Measurements from ENCODE around the gene OASL.
A peak's percentile ranks its signal among the peaks of the same experiment; 100 is the strongest.
"Not testable (repeated sequence)": the region's sequence is repeated elsewhere in the genome, so short reads cannot be mapped to it uniquely, and the experiment has no call there.

Gene OASL, protein sequence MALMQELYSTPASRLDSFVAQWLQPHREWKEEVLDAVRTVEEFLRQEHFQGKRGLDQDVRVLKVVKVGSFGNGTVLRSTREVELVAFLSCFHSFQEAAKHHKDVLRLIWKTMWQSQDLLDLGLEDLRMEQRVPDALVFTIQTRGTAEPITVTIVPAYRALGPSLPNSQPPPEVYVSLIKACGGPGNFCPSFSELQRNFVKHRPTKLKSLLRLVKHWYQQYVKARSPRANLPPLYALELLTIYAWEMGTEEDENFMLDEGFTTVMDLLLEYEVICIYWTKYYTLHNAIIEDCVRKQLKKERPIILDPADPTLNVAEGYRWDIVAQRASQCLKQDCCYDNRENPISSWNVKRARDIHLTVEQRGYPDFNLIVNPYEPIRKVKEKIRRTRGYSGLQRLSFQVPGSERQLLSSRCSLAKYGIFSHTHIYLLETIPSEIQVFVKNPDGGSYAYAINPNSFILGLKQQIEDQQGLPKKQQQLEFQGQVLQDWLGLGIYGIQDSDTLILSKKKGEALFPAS

GRCh38 chr12:121038861-121039668 lies at the start of gene OASL:
OASL (minus strand) TSS chr12:121039246; CDS start chr12:121038971, 275 bp downstream.
- FAIRE-seq: peak; percentile 96

DNA sequence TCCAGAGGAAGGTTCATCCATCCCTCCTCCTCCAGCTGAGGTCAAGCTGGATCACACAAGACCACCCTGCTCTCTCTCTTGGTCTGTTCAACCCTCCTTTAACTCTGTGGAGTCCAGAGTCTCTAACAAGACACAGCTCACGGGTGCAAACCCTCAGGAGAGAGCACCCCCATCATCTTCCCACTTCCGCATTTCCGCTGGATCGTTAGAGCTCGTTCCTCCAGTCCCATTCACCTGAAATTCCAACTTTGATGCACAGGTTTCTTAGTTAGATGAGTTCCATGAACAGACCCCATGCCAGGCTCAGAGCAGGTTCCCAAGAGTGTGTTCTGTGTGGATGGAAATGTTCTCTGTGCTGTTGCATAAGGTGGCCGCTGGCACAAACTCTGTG lies 49.1 kb upstream of the OASL start:
- DNase-seq (ENCODE audit: insufficient read length, low spot score) (no peak), FAIRE-seq (no peak)

More at GRCh38 chr12:121038861-121039668, at the start of gene OASL:
- DNase-seq (ENCODE audit: insufficient read length, low spot score): peak; percentile 54

DNA sequence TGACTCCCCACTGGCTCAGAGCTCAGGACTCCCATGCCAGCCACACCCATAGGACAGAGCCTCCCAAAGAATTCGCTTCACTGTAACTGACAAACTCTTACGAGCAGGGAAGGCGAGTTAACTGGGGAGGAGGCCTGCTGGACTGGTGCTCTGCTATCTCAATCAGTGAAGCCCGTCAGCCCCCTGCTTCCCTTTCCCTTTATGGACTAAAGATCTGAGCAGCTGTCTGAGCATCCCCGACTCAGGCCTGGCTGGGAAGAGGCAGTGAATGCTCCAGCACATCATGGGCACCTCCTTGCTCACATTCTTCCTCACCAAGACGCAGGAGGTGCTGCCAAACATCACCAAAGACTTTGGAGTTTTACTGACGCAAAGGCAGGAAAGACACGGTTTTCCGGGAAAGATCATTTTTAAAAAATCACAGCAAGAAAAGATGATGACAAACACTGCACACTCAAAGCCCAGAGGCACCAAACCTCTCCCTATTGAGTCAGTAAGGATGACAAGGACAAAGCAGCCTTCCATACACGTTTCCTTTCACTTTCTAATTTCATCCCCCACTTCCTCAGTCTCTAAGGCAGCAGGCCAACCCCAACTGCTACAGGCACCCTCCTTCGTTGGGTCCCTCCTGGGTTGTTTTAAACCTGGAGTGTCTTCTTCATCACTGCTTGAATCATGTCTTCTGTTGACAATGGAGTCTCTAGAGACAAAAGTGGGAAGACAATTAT lies 48.6 kb upstream of the OASL start:
- no peak for FAIRE-seq
- peak; percentile 34 for DNase-seq (ENCODE audit: insufficient read length, low spot score)

DNA sequence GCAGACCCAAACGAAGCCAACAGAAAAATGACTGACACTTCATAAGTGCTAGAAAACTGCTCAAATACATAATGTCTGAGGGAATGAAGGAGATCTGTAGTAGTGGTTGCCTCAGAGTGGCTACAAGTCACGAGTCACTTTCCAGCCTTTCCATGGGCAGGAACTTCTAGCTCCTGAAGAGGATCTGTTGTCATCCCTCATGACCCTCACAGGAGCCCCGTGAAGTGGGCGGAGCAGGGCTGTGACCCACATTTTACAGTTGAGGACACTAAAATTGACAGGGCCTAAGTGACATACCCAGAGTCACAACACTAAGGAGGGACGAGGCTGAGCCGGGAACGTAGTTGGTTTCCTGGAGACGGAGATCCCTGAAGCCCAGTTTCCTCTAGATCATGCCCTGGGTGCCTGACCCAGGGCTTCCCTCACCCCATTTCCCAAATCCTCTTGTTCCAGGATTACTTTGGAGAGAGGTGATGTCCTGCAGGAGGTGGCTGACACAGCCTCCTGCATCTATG lies 47.8 kb upstream of the OASL start:
- FAIRE-seq: no peak
- no peak for DNase-seq (ENCODE audit: insufficient read length, low spot score)

DNA sequence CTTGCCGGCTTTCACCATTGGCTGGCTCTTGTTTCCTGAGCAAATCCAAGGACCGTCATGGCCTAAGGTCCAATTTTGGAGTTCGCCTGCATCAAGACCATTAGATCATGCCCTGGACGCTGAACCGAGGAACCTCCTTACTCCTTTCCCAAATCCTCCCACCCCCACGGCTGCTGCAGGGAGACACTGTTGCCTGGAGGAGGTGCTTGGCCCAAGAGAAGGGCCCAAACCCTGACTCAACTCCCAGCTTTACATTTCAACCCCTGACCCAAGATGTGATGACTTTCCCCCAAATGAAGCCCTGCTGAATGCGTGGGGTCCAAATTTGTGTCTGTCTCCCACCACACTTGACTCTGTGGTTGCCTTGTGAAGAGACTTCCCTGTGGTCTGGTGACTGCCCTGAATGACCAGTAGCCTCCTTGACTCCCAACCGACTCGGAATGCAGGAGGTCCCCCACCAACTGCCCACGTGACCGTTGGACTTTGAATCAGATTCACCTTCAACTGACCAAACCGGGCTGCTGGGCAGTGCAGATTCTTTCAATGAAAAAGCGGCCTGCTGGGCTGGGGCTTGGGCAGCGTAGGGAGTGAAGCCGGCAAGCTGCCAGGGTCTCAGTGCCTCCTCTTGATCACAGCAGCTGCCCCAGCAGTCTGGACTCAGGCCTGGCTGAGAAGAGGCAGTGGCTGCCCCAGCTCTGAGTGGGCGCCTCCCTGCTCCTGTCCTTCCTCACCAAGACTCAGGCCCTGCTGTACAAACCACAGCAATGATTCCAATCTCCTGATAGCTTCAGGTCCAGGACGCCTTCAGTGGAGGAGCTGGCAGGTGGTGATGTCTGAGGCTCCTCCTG lies 46.7 kb upstream of the OASL start:
- FAIRE-seq: no peak
- DNase-seq (ENCODE audit: insufficient read length, low spot score): no peak

DNA sequence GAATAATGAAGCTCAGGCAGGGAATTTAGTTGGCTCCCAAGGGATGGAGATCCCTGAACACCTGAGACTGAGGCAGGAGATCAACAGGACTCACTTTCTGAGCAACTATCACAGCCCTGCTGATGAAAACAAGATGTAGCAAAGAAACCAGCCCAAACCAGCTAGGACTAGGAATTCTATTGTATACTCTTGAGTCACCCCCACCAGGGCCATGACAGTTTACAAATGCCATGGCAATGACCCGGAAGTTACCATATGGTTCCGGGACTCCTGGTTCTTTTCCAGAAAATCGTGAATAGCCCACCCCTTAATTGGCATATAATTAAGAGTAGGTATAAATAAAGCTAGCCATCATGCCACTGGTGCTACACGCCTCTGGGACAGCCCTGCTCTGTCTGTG lies 46.0 kb upstream of the OASL start:
- no peak for FAIRE-seq

DNA sequence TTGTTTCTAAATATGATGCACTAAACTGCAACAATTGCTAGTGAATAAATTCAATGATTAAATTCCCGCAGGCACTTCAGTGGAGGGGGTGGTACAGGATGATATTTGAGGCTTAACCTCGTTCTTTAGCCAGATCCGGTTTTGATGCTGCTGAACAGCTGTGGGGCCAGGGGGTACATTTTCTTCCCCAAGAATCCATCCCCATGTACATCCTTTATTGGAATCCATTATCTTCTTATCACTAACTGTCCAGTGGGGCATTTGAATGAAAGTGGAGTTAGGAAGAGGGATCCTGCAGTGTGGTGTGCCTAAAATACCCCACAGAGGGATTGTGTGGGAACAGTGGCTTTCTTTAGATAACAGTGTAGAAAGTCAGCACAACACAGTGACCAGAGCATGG lies 45.2 kb upstream of the OASL start:
- DNase-seq (ENCODE audit: insufficient read length, low spot score): no peak
- no peak for FAIRE-seq

More for the DNA sequence above, 46.0 kb upstream of the OASL start:
- no peak for DNase-seq (ENCODE audit: insufficient read length, low spot score)

DNA sequence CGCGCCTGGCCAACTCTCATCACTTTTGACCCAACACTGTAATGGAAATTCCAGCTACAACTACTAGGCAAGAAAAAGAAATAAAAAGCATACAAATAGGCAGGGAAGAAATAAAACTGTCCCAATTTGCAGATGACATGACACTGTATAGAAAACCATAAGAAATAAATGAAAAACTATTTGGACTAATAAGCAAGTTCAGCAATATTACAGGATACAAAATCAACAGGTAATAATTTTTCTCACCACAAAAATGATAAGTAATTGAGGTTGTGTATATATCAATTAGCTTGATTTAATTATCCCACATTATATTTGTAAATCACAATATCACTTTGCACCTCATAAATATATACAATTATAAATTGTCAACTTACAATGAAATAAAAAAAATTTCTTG lies 41.9 kb upstream of the OASL start:
- no peak for DNase-seq (ENCODE audit: insufficient read length, low spot score)
- FAIRE-seq: no peak

DNA sequence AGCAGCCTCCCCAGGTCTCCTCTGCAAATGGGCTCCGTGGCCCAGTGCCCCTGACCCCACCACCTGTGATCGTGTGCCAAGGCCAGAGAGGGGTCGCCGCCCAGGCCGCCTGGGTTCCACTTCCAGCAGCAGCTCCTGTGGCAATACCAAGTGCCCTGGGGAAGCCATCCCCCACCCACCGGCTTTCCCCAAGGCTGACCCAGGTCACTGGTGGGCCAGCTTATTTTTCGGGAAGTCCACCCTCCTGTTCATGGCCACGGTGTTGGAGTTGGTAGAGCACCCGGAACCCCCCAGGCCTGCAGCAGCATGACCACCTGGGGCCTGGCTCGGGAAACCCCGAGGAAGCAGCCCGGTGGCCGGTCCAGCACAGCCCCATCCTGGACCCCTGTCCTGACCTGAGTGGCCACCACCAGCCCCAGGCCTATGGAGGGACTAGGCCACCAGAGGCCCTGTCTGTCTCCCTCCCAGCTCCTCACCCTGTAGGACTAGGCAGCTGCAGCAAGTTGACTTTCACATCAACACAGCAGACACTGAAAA lies 40.8 kb upstream of the OASL start:
- no peak for DNase-seq (ENCODE audit: insufficient read length, low spot score)
- no peak for FAIRE-seq

GRCh38 chr12:121077440-121077839 lies 38.4 kb upstream of the OASL start:
- DNase-seq (ENCODE audit: insufficient read length, low spot score); FAIRE-seq: not testable (repeated sequence)

DNA sequence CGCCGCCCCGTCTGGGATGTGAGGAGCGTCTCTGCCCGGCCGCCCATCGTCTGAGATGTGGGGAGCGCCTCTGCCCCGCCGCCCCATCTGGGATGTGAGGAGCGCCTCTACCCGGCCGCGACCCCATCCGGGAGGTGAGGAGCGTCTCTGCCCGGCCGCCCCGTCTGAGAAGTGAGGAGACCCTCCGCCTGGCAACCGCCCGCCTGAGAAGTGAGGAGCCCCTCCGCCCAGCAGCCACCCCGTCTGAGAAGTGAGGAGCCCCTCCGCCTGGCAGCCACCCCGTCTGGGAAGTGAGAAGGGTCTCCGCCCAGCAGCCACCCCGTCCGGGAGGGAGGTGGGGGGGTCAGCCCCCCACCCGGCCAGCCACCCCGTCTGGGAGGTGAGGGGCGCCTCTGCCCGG lies 36.9 kb upstream of the OASL start:
- not testable (repeated sequence) for FAIRE-seq

DNA sequence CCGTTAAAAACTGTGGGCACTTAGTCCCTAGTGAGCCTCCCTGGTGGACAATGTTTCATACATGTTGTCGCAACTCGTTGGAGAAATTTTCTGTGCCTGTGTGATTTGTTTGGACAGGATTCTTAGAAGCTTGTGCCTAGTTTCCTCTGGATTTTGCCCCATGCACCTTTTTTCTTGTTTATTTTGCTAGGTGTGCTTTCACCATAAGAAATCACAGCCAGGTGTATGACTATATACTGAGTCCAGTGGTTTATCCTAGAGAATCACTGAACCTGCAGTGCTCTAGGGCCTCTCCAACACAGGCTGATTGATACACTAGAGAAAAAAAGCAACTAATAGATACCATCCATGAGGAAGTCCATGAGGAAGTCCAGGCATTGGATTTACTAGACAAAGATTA lies 33.1 kb upstream of the OASL start:
- DNase-seq (ENCODE audit: insufficient read length, low spot score) (no peak), FAIRE-seq (no peak)

More for the DNA sequence above, 36.9 kb upstream of the OASL start:
- DNase-seq (ENCODE audit: insufficient read length, low spot score): not testable (repeated sequence)

- FAIRE-seq (no peak), DNase-seq (ENCODE audit: insufficient read length, low spot score) (no peak)
Observed at GRCh38 chr12:121069206-121069605, 30.2 kb upstream of the OASL start.

- FAIRE-seq: no peak
- no peak for DNase-seq (ENCODE audit: insufficient read length, low spot score)
Observed at GRCh38 chr12:121065345-121065744, 26.3 kb upstream of the OASL start.

GRCh38 chr12:121064586-121064985 lies 25.5 kb upstream of the OASL start:
- not testable (repeated sequence) for DNase-seq (ENCODE audit: insufficient read length, low spot score); FAIRE-seq

DNA sequence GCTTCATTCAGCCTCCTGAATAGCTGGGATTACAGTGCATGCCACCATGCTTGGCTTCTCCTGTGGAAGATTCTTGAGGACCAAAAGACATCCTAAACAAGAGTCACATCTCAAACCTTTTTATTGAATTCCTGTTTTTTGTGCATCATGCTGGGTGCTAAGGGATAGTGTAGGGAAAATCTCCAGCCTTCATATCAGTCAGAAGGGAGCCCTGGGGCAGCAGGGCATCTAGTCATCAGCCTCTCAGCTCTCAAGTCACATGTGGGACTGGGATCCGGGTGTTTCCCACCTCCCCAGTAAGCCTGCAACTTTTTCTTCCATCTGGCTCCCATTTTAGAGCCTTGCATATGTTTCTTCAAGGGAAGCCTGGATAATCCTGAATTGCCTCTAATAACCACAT lies 25.1 kb upstream of the OASL start:
- FAIRE-seq: no peak
- no peak for DNase-seq (ENCODE audit: insufficient read length, low spot score)

GRCh38 chr12:121062391-121063045 lies 23.5 kb upstream of the OASL start:
- DNase-seq (ENCODE audit: insufficient read length, low spot score) (no peak), FAIRE-seq (no peak)

GRCh38 chr12:121061831-121062230 lies 22.8 kb upstream of the OASL start:
- no peak for DNase-seq (ENCODE audit: insufficient read length, low spot score)
- FAIRE-seq: no peak

All from GM19239 (cell line).